NCI-H69 (cell line): ENCODE results near the gene KATNB1.
A peak's percentile ranks its signal among the peaks of the same experiment; 100 is the strongest.

Experiments
- DNase-seq: peaks from one replicate; lab custom pipeline; 2025; lab: John Stamatoyannopoulos, UW

The KATNB1 gene

GRCh38 chr16:57756424-57757325, 21.1 kb downstream of the KATNB1 start:
- no peak for DNase-seq

GRCh38 chr16:57757326-57757786, 21.8 kb downstream of the KATNB1 start:
- peak; percentile 53 for DNase-seq

DNA sequence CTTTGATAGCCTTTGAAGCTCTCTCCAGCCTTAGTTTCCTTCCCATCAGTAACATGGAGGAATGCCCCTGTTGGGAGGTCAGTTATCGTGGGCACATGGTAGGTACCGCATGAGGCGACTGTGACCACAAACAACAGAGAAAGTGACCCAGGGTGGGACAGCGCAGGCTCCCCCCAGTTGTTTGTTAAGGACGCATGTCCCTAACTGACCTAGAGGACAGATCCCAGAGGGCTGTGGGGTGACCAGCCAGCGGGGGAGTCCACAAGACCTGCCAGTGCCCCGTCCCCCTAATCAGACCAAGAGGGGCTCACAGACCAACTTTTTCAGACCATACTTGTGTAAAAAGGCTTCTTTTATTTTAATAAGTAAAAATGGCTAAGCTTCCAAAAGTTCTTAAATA, 22.3 kb downstream of the KATNB1 start:
- DNase-seq: no peak

GRCh38 chr16:57758331-57759117, 23.0 kb downstream of the KATNB1 start:
- DNase-seq: no peak

DNA sequence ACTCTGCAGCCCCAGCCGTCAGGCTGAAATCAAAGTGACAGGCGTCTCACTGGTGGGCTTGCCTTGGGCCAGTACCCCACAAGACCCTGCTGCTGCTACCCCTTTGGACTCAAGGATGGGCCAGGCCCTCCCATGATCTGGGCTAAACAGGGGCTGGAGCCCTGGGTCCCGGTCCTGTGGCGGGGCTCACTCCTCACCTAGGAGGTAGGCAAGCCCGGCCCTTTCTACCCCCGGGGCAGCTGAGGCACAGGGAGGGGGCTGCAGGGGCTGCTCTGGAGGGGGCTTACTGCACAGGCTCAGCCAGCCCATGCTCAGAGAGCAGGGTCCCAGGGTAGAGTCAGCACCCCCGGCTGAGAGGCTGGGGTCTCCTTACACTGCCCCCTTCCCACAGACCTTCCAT, 23.6 kb downstream of the KATNB1 start:
- DNase-seq: no peak

GRCh38 chr16:57759541-57760356, 24.2 kb downstream of the KATNB1 start:
- no peak for DNase-seq

DNA sequence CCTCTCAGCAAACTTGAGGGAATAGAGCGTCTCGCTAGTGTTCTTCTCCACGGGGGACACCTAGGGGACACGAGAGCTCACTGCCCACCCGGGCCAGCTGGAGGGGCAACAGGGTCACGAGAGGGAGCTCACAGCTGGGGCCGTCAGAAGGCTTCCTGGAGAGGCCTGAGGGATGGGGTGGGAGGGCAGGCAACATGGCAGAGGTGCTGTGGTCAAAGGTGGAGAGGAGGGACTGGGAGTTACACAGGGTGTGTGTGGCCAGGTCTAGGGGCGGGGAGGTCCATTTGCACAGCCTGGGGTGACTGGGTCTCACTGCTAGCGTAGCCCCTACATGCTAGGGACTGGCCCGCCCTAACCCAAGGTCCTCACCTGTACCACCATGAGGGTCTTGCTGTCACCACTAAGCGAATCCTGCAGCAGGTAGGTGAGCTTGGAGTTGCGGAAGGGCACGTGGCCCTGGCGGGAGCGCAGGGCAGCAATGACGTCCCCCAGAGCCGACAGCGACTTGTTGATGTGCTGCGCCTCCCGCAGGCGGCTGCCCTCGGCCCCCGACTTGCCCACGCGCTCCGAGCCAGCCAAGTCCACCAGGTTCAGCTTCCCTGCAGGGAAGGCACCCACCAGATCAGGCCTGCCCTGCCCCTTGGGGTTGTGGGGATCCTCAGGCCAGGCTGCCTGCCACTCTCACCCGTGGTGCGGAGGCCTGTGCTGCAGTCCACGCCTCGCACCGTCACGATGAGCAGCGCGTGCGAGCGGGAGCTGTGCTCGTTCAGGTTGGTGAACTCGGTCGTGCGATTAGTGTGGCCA, 25.0 kb downstream of the KATNB1 start:
- DNase-seq: no peak

DNA sequence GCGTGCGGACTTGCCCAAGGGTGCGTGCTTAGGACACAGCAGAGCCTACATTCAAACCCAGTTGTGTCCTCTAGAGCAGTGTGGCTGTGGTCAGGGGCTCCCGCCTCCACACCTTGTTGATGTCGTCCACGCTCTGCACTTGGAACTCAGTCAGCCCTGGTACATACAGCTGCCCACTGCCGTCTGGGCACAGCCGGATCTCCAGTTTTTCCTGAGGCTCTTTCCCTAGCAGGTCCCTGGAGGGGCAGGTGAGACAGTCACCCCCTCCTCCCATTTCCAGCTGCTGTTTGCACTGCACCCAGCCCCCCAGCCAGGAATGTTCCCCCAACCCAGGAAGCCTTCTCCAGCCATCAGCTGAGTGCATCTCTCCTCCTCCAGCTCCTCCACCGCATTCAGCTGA, 25.7 kb downstream of the KATNB1 start:
- DNase-seq: peak; percentile 3

- DNase-seq: no peak
These were observed 26.4 kb downstream of the KATNB1 start for GRCh38 chr16:57761957-57762356.

DNA sequence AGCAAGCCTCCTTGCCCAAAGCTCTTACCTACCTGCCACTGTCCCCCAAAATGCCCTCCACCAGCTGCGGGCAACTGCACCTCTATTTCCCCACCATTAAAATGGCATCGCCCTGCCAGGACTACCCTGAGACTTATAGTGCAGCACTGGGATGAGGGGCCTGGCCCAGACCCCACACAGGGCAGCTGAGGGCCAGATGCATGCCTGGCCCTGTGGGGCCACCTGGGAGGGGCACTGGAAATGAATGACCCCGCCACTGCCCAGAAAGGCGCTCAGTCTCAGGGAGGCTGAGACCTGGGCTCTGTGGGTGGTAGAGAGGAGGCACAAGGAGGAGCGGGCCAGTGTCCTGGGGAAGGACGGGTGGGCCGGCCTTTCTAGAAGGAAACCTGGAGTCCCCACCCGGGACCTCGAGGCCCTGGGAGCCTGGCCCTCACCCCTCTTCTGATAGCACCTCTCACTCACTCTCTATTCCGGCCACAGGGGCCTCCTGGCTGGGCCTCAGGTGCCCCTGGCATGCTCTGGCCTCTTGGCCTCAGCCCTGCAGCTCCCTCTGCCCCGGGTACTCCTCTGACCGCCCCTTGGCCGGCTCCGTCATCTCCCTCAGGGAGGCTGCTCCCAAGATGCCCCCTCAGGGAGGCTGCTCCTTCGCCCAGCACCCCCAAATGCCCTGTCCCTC, 26.9 kb downstream of the KATNB1 start:
- no peak for DNase-seq

- DNase-seq: no peak
These were observed 27.9 kb downstream of the KATNB1 start for GRCh38 chr16:57763285-57764005.

DNA sequence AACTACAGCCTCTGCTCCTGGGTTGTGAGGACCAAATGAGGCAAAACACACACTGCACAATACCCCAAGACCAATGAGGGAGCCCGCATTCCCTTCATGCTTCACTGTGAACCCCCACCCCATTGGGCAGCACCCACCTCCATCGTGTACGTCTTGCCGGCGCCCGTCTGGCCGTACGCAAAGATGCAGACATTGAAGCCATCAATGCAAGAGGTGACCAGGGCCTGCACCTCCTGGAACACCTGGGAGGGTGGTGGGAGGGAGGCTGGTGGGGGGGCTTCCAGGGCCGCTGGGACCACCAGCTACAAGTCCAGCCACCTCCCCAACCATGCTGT, 28.4 kb downstream of the KATNB1 start:
- no peak for DNase-seq

GRCh38 chr16:57764341-57765159, 29.0 kb downstream of the KATNB1 start:
- DNase-seq: no peak

GRCh38 chr16:57765160-57765728, 29.7 kb downstream of the KATNB1 start:
- DNase-seq: no peak

DNA sequence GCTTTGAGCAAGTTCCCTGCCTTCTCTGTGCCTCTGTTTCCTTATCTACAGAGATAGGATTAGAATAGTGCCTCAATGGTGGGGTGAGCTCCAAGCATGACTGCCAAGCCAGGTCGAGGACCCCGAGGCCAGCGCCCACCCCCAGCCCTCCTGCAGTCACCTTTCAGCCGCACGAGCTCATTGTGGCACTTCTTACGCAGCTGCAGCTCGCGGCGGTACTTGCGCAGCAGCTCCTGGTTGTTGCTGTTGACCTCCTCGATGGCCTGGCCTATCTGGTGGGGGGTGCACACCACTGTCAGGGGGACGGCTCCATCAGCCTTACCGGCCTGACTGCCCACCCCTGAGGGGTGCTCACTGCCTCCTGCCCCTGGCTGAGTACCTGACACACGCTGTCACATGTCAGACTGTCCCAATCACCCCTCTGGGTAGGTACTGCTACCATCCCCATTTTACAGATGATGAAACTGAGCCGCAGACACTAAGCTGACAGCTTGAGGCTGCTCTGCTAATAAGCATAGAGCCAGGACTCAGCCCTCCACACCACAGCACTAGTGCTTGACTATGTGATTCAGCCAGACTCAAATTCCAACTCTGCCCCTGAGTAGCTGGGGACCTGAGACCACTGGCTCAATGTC, 31.3 kb downstream of the KATNB1 start:
- no peak for DNase-seq

GRCh38 chr16:57769541-57770145, 34.1 kb downstream of the KATNB1 start:
- no peak for DNase-seq

DNA sequence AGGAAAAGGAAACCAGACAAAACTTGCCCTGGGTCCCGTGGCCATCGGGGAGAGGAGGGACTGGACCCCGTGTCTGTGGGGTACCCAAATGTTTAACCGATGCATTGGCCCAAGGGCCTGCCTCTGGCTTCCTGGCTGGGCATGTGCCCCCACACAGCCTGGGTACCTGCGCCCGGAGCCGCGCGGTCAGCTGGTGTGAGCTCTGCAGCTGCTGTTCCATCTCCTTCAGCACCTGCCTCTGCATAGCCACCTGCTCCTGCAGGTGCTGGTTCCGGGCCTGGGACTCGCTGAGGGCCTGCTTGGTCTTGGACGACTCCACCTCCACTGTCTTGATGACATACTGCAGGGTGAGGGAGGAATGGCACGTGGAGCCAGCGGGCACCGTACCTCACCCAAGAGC, 34.8 kb downstream of the KATNB1 start:
- no peak for DNase-seq

DNA sequence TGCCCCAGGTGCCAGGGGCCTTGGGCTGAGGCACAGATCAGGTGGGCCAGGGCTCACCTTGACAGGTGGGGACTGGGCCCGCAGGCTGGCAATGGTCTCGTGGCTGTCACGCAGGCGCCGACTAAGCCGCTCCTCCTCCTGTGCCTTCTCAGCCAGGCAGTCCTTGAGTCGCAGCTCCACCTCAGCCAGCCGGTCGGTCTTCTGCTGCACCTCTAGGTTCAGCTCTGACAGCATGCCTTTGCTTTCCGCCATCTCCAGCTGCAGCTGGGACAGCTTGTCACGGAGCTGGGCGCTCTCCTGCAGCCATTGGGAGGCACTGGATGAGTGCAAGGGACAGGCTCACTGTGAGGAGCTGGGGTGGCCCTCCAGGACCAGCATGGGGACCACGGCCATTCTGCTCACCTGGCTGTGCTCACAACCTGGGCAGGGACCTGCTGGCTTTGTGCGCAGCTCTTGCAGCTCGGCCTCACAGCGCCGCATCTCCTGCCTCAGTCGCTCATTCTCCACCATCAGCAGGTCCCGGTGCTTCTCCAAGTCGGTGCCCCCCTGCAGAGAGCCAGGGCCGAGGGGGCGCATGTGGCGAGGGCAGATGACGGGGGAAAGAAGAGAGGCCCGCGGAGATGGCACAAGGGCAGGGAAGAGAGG, 35.7 kb downstream of the KATNB1 start:
- no peak for DNase-seq
